Neural cell (in vitro differentiated cells): ENCODE results near the gene TNS4.

ENCODE experiments used
- CTCF ChIP-seq: fragments of 450-650 bp; IDR thresholded peaks from 2 replicates; pipeline ENCODE4 v1.5.1; 2014; ENCODE audit warnings: antibody characterized with exemption, mild to moderate bottlenecking, moderate library complexity; ENCODE audit not compliant: poor library complexity, severe bottlenecking
- EP300 ChIP-seq: fragments of 450-650 bp; conservative IDR thresholded peaks from 2 replicates; pipeline ENCODE4 v1.6.1; 2014; ENCODE audit warnings: antibody characterized with exemption, mild to moderate bottlenecking, moderate library complexity; ENCODE audit not compliant: poor library complexity, severe bottlenecking
- EZH2 ChIP-seq: fragments of 200-600, 300-800 bp; shearing (Covaris generic), sonication (generic); IDR thresholded peaks from 2 replicates; pipeline ENCODE4 v1.6.1; 2014; ENCODE audit warnings: antibody characterized with exemption, low read length, borderline replicate concordance, mild to moderate bottlenecking; ENCODE audit not compliant: insufficient read depth, poor library complexity, severe bottlenecking
- REST ChIP-seq: IDR thresholded peaks from 2 replicates; pipeline ENCODE4 v1.6.1; 2012; ENCODE audit warnings: borderline replicate concordance

- TF ChIP-seq EP300, result no peak
- TF ChIP-seq CTCF, result no peak
- TF ChIP-seq REST, result no peak
- TF ChIP-seq EZH2, result no peak
These were observed 23.6 kb downstream of the TNS4 start for GRCh38 chr17:40477796-40478195.
